ENCODE data around the gene CCDC78.
"Not testable (repeated sequence)": the region's sequence is repeated elsewhere in the genome, so short reads cannot be mapped to it uniquely, and the experiment has no call there.

Gene CCDC78

GRCh38 chr16:692356-693108 lies 33.7 kb downstream of the CCDC78 start:
- TF ChIP-seq SP1 (IDR thresholded peaks at IDR 0.05), result no peak
- TF ChIP-seq NFRKB (IDR thresholded peaks at IDR 0.05), result no peak
- no peak for TF ChIP-seq PKNOX1 (IDR thresholded peaks at IDR 0.05)
- TF ChIP-seq LEF1 (IDR thresholded peaks at IDR 0.05; ENCODE audit: borderline replicate concordance), result no peak
- no peak for TF ChIP-seq BHLHE40 (IDR thresholded peaks at IDR 0.05; ENCODE audit: borderline replicate concordance)
- no peak for TF ChIP-seq FOXM1 (IDR thresholded peaks at IDR 0.05; ENCODE audit: borderline replicate concordance)
- TF ChIP-seq ZNF384 (IDR thresholded peaks at IDR 0.05), result no peak
- TF ChIP-seq FOXK2 (IDR thresholded peaks at IDR 0.05), result no peak
- no peak for TF ChIP-seq L3MBTL2 (conservative IDR thresholded peaks at IDR 0.05)
- CTCF ChIA-PET, result no interaction called here
- DNase-seq (ENCODE audit: extremely low spot score), result no peak
- POLR2A ChIA-PET, result interaction anchor here (0.7 to 1.1 kb wide), 2 partner anchors 8 to 12 kb away, joined by 3 to 4 read pairs; partner anchors contain the start of gene STUB1

GRCh38 chr16:691242-691641 lies 35.0 kb downstream of the CCDC78 start:
- POLR2A ChIA-PET, result interaction anchor here (2.0 to 2.9 kb wide), 2 partner anchors 10 to 16 kb away, joined by 8 to 33 read pairs; partner anchors contain the start of gene STUB1
- CTCF ChIA-PET; DNase-seq (ENCODE audit: extremely low spot score): not testable (repeated sequence)

DNA sequence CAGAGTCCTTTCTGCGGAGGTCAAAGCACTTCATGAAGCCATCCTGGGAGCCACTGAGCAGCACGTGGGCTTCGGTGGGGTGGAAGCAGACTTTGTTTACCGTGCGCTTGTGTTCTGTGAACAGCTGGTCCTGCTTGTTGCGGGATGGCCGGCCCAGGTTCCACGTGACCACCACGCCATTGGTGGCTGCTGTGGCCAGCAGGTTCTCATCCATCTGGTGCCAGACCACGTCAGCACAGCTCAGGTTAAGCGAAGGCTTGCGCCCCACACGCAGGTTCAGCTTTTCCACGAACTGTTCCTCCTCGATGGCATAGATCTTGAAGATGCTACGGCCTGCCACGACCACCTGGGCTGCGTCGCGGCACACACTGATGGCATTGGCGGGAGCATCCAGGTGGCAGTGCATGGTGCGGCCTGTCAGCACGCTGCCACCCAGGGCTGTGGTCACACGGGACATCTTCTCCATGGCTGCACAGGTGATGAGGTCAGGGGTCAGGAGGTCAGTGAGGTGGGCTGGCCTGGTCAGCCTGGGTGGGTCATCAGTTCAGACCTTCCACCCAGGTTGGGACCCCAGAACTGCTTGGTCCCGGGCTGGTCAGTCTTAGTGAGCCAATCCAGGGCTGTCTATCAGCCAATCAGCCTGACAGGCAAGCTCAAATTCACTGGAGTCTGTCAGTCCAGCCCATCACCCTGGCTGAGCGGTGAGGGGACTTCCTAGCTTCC lies 36.9 kb downstream of the CCDC78 start:
- POLR2A ChIA-PET, result interaction anchor here (1.2 to 2.9 kb wide), 8 partner anchors 8 to 99 kb away, joined by 3 to 33 read pairs (median 8); partner anchors contain the start of genes CHTF18, CIAO3, RHOT2 and RPUSD1
- CTCF ChIA-PET, result no interaction called here
- no peak for TF ChIP-seq SP1 (IDR thresholded peaks at IDR 0.05)
- peak; percentile 68 for TF ChIP-seq PKNOX1 (IDR thresholded peaks at IDR 0.05)
- DNase-seq (ENCODE audit: extremely low spot score), result no peak

GRCh38 chr16:687499-687898 lies 38.7 kb downstream of the CCDC78 start:
- ChIA-PET CTCF (no interaction called here), POLR2A (interaction anchor here (1.3 to 1.4 kb wide), 2 partner anchors 32 to 38 kb away, joined by 3 to 4 read pairs; partner anchors contain the start of gene WDR90)
- TF ChIP-seq SP1 (IDR thresholded peaks at IDR 0.05) (no peak), L3MBTL2 (conservative IDR thresholded peaks at IDR 0.05) (no peak), LEF1 (IDR thresholded peaks at IDR 0.05; ENCODE audit: borderline replicate concordance) (no peak), FOXA1 (IDR thresholded peaks at IDR 0.05) (no peak), CTBP1 (IDR thresholded peaks at IDR 0.05; ENCODE audit: borderline replicate concordance) (no peak)
- no peak for DNase-seq (ENCODE audit: extremely low spot score)

- CTCF ChIA-PET, result interaction anchor here (0.6 kb wide), 1 partner anchor 891 kb away, joined by 3 read pairs; no protein-coding TSS in a partner anchor
- TF ChIP-seq SP1 (IDR thresholded peaks at IDR 0.05), result no peak
- TF ChIP-seq ELF4 (IDR thresholded peaks at IDR 0.05), result no peak
- TF ChIP-seq CTBP1 (IDR thresholded peaks at IDR 0.05; ENCODE audit: borderline replicate concordance), result no peak
- no peak for TF ChIP-seq PKNOX1 (IDR thresholded peaks at IDR 0.05)
- no peak for TF ChIP-seq NFRKB (IDR thresholded peaks at IDR 0.05)
- no peak for TF ChIP-seq ZNF384 (IDR thresholded peaks at IDR 0.05)
- no peak for TF ChIP-seq SUZ12 (IDR thresholded peaks at IDR 0.05)
- no peak for TF ChIP-seq ARNT (IDR thresholded peaks at IDR 0.05)
- no peak for TF ChIP-seq L3MBTL2 (conservative IDR thresholded peaks at IDR 0.05)
- TF ChIP-seq FOXA1 (IDR thresholded peaks at IDR 0.05), result no peak
- TF ChIP-seq HDGF (IDR thresholded peaks at IDR 0.05; ENCODE audit: borderline replicate concordance), result no peak
- TF ChIP-seq LEF1 (IDR thresholded peaks at IDR 0.05; ENCODE audit: borderline replicate concordance), result no peak
- no peak for TF ChIP-seq TARDBP (IDR thresholded peaks at IDR 0.05)
- TF ChIP-seq FOXK2 (IDR thresholded peaks at IDR 0.05), result no peak
- TF ChIP-seq FOXM1 (IDR thresholded peaks at IDR 0.05; ENCODE audit: borderline replicate concordance), result no peak
- TF ChIP-seq BHLHE40 (IDR thresholded peaks at IDR 0.05; ENCODE audit: borderline replicate concordance), result no peak
- no peak for DNase-seq (ENCODE audit: extremely low spot score)
- POLR2A ChIA-PET, result interaction anchor here (1.1 to 1.4 kb wide), 2 partner anchors 33 to 54 kb away, joined by 3 to 4 read pairs; partner anchors contain the start of gene CIAO3
These were observed 39.6 kb downstream of the CCDC78 start for GRCh38 chr16:686459-687260.

- ChIA-PET POLR2A (interaction anchor here (1.1 to 1.4 kb wide), 2 partner anchors 34 to 55 kb away, joined by 3 to 4 read pairs; partner anchors contain the start of gene CIAO3), CTCF (interaction anchor here (0.6 kb wide), 1 partner anchor 892 kb away, joined by 3 read pairs; no protein-coding TSS in a partner anchor)
- no peak for TF ChIP-seq LEF1 (IDR thresholded peaks at IDR 0.05; ENCODE audit: borderline replicate concordance)
- no peak for TF ChIP-seq ZNF384 (IDR thresholded peaks at IDR 0.05)
- DNase-seq (ENCODE audit: extremely low spot score), result no peak
These were observed 40.3 kb downstream of the CCDC78 start for GRCh38 chr16:685967-686366.

All from HEK293T (cell line).